GM19238 (cell line): Measurements from ENCODE around the gene TNNI3K.

Source experiments
- DNase-seq: peaks from one replicate; pipeline ENCODE4 v3.0.0; 2011; ENCODE audit warnings: low spot score; ENCODE audit not compliant: insufficient read length

Gene TNNI3K

DNA sequence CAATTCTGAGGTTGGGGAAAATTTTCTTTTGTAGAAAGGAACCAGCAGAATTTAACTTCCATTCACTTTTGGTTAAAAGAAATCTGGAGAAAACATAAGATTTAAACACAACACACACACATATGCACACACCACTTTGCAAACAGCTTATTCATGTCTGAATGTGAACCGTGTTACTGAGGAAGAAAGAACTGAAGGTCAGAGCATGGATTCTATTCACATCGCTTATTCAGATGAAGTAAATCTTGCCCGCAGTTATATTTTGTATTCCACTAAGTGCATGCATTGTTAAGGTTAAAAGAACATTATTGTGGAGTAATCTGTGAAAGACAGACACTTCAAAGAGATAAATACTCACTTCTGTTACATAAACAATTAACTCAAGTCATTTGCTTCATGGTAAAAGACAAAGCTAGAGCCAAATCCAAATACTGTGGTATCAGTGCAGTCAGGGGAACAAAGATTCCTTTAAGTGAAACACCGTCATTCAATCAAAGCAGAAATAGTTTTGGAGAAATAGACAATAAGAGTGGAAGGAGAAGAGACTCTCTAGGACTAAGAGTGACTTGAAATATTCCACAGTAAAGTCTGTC lies 195.3 kb downstream of the TNNI3K start:
- no peak for DNase-seq

DNA sequence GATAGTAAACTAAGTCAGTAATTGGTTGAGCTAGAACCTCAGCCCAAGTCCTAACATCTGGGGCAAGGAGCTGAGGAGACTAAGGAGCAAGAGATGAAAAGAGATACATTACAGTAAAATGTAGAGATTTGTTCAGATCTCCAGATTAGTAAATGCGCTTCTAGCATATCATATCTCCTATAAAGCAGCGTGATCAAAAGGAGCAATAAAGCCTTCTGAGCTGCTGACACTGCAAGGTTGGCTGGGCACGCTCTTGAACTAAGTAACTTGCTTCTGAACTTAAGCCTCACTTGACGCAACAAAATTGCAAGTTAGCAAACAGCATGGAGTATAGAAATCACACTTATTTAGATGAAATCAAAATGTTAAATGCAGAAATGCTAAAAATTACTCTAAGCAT lies 196.3 kb downstream of the TNNI3K start:
- no peak for DNase-seq

DNA sequence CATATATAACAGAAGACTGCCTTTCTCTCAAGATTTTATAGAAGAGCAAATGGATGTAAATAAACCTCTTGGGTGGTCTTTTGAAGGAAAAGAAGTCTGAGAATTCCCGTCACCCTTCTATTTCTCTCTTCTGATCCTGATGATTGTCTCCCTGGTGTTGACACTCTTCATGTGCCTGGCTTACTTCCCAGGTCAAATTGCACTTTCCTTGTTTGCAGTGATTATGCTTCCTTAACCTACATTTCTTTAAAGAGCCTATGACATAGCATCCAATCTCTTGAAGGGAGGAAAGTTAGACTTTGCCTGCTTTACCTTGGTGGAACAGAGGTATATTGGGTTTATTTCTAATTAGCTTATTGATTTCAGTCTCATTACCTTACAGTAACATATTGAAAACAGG lies 197.1 kb downstream of the TNNI3K start:
- no peak for DNase-seq

DNA sequence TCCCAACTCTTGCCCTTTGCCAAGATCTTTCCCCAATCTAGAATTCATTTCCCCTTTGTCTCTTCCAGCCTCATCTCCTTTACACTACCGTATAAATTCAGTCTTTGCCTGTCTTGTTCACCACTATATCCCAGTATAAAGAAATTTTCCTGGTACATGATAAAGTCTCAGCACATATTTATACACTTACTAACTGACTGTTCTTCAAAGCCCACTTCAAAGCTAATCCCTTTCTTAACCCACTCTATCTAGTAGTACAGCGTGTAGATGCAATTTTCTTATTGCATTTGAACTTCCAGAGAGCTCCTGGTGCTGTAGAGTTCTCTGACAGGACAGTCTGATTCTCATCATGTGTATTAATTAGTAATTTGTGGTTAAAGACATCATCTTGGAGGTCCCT lies 199.1 kb downstream of the TNNI3K start:
- no peak for DNase-seq

DNA sequence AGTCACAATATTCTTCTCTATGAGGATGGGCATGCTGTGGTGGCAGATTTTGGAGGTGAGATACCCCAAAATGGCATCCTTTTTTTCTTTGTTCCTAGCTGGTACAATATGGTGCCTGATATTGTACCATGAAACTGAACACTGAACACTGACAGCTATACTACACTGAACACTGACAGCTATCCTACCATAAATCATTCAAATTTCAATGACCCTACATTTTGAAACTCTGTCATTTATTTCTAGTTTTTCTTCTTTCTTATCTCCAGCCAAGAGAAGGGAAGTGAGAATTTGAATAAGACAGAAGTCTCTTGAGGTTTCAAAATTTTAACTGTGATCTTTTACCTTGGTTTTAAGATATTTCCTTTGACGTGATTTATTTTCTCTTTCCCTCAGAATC lies 200.9 kb downstream of the TNNI3K start:
- DNase-seq = no peak

DNA sequence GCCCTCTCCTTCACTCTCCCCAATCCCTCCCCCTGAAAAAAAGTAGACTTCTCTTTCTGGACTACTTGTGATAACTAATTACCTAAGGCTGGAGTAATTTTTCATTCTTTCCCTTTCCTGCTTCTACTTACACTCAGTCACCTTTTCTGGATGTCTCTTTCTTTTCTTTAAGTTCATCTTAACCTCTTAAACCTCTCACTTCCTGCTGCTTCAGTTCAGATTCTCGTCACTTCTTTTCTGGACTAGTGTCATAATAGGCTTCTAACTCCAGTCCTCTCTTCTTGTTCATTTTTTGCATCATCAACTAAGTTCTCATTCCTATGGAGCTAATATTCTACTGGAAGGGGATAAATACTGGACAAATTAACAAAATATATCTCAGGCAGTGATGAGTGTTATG lies 201.8 kb downstream of the TNNI3K start:
- no peak for DNase-seq

DNA sequence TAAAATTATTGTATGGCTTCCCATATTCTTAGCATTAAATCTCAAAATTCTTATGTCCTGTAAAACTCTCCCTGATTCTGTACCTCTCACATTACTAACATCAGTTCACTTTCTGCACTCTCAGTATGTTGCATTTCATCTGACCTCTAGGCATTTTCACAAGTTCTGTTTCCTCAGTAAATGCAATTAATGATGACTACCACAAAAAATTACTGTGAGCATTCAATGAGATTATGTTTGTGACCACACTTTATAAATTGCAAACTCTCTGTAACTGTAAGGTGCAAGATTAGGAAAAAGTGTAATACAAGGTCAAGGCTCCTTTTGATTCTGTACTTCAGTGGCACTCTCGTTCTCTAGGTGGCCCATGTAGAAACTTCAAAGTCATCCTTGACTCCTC lies 216.8 kb downstream of the TNNI3K start:
- no peak for DNase-seq

DNA sequence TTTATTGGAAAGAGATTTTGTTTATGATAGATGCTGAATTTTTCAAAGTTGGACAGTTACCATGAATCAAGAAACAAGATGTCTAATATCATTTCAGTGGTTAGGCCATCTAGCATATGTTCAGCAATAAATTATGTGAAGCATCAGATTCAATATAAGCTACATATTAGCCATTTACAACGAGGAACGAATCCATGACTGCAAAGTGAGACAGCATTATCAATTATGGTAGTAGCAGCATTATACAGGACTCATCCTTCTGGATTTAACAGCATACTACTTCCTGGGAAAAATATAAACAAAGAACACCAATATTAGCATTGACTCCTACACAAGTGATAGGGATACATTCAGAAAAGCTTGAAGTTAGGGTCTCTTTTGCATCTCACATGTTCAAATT lies 218.1 kb downstream of the TNNI3K start:
- no peak for DNase-seq

DNA sequence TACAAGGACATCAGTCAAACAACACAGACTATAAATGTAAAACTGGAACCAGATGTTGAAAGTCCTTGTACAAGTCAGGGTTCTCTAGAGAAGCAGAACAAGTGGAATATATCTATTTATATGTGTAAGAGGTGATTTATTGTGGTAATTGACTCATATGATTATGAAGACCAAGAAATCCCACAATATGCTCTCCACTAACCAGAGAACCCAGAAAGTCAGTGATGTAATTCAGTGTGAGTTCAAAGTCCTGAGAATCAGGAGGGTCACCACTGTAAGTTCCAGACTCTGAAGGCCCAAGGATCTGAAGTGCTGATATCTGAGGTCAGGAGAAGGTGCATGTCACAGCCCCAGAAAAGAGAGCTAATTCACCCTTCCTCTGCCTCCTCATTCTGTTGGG lies 220.2 kb downstream of the TNNI3K start:
- no peak for DNase-seq

DNA sequence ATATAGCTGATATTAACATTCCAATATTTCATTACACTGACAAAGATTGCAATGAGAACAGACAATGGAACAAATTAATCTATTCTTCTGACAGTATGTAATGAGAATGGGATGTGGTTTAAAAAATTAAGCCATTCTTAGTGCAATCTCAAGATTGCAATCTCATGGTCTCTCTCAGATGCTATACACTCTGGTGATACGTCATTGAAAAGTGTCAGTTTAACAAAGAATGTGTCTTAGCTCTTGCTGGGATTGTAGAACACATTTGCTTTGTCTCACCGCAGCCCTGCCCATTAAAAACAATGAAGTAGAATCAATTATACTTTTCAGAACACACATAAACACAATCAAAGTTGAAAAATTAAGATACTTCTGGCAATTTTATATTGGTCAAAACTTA lies 222.1 kb downstream of the TNNI3K start:
- no peak for DNase-seq

DNA sequence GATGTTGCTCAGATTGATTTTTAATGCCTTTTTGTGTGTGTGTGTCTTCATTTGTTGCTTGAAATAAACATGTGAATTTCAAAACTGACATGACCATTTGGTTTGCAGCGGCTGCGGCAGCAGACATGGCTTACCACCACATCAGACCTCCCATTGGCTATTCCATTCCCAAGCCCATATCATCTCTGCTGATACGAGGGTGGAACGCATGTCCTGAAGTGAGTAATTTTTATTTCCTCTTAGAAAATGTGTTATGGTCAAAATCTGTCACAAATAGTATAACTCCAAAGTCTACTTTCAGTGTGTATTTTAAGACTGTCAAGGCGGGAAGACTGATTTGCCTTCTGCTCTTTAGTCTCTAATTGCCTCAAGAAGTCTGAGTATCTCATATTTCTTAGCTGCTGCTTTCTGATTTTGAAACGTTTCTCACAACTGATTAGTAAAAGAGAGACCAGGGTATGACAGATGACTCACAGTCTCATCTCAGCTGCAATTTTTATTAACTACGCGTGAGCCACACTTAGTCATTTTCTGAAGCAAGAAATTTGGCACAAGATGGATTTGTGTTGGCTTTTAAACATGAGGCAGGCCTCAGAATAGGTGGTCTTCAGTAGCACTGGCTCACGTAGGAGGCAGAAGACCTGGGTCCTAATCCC lies 228.3 kb downstream of the TNNI3K start:
- no peak for DNase-seq

DNA sequence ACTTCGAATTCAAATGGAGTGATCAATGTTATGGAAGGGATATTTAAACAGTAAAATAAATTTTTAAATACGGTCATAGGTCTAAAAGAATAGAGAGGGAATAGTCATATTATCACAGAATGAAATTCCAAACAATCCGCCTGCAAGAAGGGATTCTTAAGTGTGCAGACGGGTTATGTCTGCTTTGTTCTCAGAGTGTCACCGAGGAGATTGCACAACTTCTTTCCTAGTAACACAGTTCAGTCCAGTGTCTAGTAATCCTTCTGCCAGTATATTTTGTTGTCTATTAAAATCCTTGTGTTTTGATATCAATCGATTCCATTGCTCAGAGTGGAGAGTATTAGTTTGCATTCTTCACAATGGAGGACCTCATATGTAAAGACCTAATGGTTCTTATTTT lies 228.8 kb downstream of the TNNI3K start:
- DNase-seq = no peak

DNA sequence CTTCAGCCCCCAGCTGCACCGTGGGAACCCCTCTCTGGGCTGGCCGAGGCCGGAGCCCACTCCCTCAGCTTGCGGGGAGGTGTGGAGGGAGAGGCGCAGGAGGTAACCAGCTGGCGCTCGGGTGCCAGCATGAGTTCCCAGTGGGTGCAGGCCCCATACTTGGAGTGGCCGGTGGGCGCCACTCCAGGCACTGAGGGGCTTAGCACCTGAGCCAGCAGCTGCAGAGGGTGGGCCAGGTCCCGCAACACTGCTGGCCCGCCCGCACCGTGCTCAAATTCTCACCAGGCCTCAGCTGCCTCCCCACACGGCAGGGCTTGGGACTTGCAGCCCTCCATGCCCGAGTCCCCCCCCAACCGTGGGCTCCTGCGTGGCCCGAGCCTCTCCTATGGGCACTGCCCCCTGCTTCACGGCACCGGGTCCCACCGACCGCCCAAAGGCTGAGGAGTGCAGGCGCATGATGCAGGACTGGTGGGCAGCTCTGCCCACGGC lies 230.1 kb downstream of the TNNI3K start:
- no peak for DNase-seq

DNA sequence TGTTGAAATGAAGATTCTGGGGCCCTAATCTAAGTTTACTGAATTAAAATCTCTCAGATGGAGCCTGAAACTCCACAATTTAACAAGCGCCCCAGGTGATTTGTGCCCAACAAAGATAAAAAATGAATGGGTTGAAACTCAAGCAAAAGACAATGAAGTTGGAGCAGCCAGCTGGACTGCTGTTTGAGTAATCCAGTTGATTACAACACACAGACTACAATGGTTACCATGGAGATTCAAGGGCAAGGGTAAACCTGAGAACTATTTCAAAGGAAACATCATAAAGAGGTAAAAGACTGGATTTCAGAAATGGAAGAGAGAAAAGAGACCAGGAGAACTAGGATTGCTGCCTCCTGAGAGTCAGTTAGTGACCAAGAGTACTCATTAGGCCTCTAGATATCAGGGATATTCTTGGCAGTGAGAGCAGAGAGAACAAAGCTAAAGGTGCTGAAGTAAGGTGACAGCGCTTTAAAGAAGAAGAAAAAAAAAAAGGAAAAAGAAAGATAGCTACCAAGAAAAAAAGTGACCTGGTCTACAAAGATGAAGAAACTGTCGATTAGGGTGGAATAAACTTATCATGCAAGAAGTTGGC lies 232.7 kb downstream of the TNNI3K start:
- DNase-seq = no peak

DNA sequence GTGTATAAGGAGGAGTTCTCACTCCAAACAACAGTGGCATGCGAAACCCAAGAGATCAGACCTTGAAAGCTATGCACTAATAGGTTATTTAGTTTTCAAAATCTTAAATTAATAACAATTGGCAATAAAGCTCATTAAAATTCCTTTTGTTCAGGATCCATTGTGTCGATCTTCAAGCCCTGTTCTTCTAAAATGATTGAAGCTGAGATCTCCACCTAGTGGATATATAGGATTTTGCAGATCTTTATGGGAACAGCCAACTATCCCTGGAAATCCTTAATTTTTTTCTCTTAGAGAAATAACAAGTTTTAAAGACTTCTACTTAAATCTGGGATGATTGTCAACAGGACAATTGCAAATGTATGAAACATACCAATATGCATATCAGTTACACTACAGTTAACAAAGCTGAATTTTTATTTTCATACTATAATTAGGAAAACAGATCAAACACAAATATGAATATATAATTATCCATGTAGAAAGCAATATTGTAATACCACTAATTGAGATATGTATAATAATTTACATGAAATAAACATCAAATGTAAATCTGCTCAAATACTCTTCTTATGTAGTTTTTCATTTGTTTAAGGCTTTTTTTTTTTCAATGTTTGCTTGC lies 233.9 kb downstream of the TNNI3K start:
- no peak for DNase-seq

DNA sequence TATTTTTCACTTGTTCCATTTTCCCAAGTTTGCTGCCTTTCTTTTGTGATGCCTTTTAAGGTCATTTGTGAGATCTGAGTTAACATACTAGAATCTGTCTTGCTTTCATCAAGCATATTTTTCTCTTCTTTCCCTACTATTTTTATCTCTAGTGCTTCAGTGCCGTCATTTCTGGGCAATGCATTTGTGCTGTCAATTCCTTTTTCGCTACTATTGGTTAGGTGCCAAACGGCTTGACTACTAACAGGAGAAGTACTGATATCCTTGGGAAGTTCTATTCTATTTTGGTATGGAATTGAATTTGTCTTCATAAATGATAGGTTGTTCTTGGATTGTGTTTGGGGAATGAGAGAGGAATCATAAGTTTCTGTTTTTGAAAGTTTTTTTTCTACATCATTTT lies 235.1 kb downstream of the TNNI3K start:
- no peak for DNase-seq

DNA sequence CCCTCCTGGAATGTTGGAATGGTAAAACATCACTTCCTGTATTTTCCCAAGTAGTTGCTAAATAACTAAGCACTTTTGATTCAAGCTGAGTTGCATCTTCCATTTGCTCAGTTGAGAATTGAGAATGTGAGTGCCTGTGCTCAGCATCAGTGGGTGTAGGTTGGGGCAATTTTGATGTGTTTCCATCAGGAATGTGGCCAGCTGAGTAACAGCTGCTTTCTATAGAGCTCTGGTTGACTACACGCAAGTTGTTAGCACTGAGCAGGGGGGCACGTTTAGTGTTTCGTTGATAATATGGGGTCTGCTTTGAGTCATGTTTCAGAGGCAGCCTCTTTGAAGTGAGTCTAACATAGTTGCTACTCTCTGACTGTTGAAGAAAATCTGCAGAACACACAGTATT lies 235.7 kb downstream of the TNNI3K start:
- DNase-seq = no peak

DNA sequence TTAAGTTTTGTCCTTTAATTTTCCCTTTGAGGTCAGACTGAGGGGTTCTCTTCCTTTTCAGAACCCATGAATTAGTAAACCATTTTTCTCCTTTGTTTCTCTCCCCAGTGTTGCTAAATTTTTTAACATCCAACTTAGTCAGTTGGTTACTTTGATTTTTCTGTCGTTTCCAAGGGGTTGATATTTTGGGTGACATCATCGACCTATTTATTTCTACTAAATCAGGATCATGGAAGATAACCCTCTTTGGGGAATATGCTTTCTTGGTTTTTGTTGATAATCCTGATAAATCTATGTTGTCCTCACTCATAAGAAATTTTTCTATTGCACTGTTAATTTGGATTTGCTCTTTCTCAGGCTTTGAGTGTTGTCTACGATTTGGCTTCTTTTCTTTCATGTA lies 236.3 kb downstream of the TNNI3K start:
- no peak for DNase-seq

DNA sequence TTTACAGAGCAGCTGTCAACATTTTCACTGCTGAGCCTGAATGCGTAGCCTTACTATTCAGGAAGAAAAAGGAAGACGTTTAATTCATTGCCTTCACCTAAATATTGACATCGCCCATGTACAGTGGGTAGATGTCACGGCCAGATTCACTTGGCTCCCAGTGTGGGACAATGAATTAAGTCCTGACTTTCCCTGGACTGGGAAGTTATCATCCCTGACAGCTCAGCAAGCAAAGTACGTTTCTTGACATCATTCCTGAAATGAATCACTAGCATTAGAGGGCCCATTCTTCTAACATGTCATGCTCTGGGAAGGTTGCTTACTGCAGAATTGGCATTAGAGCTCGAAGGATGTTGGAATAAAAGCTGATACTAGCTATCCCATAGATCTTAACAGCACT lies 239.4 kb downstream of the TNNI3K start:
- DNase-seq = no peak

DNA sequence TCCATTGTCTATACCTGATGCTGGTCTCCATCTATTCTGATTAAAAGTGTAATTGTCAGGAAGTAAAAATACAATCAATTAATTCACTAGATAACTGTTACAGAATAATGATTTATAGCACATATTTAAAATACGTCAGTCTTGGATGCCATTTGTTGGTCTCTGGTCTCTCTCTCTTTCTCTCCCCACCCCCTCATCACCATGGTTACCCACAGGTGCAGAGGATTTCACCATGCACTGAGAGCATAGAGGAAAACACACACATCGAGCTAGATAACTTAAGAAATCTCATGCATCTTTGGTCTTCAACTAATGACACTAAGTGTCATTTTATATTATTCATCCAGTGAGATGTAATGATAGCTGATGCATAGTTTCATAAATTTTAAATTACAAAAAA lies 243.8 kb downstream of the TNNI3K start:
- no peak for DNase-seq

DNA sequence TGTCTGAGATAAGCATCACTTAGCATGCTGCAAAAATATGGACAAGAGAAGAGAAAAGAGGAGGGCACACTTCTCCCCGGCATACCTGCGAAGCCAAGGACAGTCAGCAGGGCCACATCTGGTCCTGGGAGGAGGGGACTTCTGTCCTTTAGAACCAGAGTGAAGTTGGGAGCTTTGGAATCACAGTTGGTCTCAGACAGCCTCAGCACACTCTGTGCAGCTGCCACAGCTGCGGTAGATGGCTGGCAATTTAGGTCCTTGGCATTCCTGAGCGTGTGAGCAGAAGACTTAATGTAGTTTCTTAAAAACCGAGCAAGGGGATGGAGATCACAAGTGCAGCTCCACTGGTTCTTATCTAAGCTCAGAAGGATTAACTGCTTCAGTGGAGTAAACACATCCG lies 244.9 kb downstream of the TNNI3K start:
- DNase-seq = no peak

DNA sequence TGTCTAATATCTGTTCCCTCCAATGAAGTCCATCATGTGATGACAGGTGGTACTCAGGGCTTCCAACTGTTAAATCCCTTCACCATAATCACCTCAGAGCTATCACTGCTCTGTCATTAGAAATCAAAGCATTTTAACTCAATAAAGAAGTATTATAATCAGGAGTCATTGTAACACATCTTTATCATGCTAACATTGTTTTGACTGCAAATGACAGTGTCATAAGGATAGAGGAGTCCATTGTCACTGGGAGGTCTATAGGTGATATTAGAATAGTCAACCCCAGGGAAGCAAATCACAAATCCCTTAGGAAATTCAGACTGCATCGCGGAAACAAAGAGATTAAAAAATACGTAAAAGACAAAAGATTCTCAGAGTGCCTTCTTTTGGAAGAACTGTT lies 246.4 kb downstream of the TNNI3K start:
- no peak for DNase-seq

DNA sequence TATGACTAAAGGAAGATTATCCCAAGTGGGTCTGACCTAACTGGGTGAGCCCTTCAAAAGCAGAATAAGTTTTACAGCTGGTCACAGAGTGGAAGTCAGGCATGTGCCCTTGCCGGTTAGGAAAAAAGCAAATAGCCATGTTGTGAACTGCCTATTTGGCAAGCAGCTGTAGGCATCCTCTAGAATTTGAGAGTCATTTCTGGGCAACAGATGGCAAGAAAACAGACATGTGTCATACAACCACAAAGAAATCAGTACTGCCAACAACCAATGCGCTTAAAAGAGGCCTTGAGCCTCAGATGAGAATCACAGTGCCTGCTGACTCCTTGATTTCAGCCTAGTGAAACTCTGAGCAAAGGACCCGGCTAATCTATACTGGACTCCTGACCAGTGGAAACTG lies 250.4 kb downstream of the TNNI3K start:
- no peak for DNase-seq
